ENCODE results near the gene SLC22A14.

Gene SLC22A14

GRCh38 chr3:38346587-38347410 is 64.7 kb downstream of the SLC22A14 start, which contains the start of gene XYLB:
XYLB (plus strand) TSS chr3:38346785; CDS start chr3:38346869, 84 bp downstream.
- DNase-seq (ENCODE audit: low read depth): peak; percentile 83

DNA sequence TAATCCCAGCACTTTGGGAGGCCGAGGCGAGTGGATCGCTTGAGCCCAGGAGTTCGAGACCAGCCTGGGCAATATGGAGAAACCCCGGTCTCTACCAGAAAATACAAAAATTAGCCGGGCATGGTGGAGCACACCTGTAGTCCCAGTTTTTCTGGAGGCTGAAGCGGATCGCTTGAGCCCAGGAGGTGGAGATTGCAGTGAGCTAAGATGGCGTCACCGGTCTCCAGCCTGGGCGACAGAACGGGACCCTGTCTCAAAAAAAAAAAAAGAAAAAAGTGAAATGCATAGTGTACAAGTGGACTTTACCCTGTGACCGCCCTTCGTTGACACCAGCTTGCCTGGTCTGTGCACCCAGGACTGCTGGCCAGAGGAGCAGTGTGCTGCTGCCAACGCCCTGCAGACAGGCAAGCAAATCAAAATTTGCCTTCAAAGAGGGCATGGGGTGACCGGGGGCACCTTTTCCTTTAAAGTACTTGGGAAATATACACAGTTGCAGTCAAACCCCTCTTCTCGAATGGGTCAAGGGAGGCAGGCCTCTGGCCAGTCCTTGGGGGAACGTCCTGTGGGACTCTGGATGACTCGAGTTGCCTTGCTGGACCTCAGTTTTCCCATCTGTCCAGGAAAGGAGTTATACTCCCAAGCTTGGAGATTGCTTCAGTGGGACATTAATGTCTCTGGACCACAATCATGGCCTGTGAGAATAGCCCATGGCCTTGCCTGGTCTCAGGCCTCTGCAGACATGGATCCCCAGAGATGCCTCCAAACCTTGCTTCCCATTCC is 65.5 kb downstream of the SLC22A14 start:
- DNase-seq (ENCODE audit: low read depth): no peak

DNA sequence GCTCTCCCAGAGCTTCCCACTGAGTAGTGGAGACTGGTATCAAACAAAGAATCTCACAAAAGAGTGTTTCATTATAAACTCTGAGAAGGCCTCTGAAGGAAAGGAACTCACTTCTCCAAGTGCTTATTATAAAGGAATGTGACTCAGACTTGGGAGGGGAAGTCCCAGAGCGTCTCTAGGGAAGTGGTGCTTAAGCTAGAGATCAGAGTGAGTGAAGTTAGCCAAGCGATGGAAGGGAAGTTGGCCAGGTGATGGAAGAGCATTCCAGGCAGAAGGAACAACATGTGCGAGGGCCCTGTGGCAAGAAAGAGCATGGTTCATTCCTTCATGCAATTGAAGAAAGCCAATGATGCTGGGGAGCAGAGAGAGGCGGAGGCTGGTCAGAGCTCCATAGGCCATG is 66.8 kb downstream of the SLC22A14 start:
- no peak for DNase-seq (ENCODE audit: low read depth)

DNA sequence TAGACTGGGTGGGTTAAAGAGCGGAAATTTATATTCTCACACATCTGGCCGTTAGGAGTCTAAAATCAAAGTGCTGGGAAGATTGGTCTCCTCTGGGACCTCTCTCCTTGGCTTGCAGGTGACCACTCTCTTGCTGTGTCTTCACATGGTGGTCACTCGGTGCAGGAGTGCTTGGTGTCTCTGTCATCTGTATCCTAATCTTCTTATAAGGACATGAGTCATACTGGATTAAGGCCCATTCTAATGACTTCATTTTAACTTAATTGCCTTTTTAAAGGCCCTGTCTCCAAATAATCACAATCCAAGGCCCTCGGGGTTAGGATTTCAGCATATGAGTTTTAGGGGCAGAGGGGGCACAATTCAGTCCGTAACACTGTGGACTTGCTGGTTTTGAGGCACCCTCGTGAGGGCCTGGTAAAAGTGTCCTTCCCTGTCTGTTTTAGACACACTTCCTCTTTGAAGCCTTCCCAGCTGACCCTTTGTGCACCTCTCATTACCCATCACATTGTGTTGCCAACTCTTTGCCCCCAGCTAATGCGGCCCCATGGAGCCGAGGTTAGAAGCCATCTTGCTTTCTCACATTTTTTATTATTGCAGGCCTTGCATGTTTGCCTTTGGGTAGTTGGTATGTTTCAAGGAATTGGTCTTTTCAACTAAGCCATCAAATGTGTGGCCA is 67.7 kb downstream of the SLC22A14 start:
- no peak for DNase-seq (ENCODE audit: low read depth)

- no peak for DNase-seq (ENCODE audit: low read depth)
These were observed 71.1 kb downstream of the SLC22A14 start for GRCh38 chr3:38353151-38353550.

DNA sequence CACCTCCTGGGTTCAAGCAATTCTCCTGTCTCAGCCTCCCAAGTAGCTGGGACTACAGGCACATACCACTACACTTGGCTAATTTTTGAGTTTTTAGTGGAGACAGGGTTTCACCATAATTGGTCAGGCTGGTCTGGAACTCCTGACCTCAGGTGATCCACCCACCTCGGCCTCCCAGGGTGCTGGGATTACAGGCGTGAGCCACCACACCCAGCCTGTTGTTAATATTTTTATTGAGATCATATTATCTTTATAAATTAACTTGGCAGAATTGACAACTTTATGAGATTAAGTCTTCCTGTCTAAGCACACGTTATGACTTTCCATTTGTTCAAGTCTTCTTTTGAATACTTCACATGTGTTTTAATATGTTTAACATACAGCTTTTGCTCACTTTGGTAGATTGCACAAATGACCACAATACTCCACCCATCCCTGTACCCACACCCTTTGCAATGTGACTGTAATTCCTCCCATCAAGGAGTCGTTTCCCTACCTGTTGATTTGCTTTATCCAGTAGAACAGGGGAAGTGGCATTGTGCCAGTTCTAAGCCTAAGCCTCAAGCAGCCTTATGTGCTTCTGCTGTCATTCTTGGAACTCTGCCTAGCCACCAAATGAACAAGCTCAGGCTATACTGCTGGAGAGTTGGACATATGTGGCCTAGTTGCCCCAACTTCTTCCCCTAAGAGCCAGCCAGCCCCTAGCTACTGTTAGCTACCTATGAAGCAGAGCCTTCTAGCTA is 72.7 kb downstream of the SLC22A14 start:
- DNase-seq (ENCODE audit: low read depth): no peak

DNA sequence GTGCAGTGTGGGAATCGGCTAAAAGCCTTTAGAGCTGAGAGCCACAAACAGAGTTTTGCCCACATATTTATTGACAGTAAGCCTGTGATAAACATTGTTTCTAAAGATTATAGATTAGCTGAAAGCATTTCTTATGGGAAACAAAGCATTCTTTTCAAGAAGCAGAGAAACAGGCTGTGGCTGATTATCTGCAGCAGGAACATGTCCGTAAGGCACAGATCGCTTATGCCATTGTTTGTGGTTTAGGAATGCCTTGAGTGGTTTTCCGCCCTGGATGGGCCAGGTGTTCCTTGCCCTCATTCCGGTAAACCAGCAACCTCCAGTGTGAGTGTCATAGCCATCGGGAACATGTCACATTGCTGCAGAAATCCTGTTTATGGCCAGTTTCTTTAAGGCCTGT is 76.9 kb downstream of the SLC22A14 start:
- DNase-seq (ENCODE audit: low read depth): no peak

DNA sequence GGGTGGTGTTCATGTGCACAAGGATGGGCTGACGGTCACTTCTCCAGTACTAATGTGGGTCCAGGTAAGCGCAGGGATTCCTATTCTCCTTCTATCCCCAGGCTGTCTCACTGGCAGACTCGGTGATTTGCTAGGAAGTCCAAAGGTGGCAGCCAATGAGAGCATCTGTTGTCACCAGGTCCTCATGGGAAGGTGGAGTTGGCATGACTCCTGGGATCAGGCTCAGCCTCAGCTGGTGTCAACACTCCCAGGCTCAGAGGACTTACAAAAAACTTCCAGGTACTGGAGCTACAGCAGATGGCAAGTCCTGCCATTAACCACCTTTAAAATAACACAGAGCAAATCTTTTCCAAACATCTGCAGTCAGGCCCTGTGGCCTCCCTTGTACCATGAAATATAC is 78.3 kb downstream of the SLC22A14 start:
- no peak for DNase-seq (ENCODE audit: low read depth)

GRCh38 chr3:38361496-38361895 is 79.4 kb downstream of the SLC22A14 start:
- no peak for DNase-seq (ENCODE audit: low read depth)

DNA sequence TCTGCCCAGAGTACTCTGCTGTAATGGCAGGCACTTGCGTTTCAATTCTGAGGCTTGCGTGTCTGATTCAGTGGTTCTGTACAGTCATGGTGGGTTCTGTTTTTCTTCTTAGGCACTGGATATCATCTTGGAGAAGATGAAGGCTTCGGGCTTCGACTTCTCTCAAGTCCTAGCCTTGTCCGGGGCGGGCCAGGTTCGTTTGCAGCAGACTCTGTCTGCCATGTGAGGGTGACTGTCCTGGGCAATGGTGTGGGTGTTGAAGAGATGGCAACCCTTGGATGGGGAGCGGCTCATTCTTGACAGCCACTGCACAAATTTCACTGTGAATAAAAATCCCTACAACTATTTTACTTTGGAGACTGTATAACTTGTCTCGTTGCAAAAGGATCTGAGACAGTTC is 80.7 kb downstream of the SLC22A14 start:
- no peak for DNase-seq (ENCODE audit: low read depth)

GRCh38 chr3:38364721-38365400 is 82.8 kb downstream of the SLC22A14 start:
- DNase-seq (ENCODE audit: low read depth): no peak

GRCh38 chr3:38365469-38366062 is 83.5 kb downstream of the SLC22A14 start:
- no peak for DNase-seq (ENCODE audit: low read depth)

DNA sequence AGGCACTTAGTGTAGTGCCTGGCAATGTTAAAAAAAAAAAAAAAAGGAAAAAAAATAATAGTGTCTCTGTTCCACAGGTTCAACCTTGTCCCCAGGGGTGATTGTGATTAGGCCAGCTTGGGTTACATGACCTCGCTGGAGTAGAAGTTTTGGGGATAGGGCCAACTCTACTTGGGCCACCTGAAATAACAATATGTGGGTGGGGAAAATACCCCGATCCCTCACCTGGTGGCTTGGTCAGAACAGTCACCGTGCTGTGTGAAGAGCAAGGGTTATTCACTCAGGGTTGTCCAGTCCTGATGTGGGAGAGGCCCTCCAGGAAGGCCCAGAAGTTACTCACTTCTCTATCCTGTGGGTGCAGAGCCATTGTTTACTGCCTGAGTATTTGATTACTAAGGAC is 84.0 kb downstream of the SLC22A14 start:
- DNase-seq (ENCODE audit: low read depth): no peak

GRCh38 chr3:38367779-38368178 is 85.7 kb downstream of the SLC22A14 start:
- no peak for DNase-seq (ENCODE audit: low read depth)

Measured in activated T-cell treated with anti-CD3 and anti-CD28 coated beads for 48 hours (primary cell).